ENCODE data around the gene GRID2IP.

Gene GRID2IP

GRCh38 chr7:6520163-6520981, 30.9 kb downstream of the GRID2IP start:
- no peak for DNase-seq (ENCODE audit: low spot score)

GRCh38 chr7:6516387-6516983, 34.8 kb downstream of the GRID2IP start:
- peak; percentile 77 for DNase-seq (ENCODE audit: low spot score)

DNA sequence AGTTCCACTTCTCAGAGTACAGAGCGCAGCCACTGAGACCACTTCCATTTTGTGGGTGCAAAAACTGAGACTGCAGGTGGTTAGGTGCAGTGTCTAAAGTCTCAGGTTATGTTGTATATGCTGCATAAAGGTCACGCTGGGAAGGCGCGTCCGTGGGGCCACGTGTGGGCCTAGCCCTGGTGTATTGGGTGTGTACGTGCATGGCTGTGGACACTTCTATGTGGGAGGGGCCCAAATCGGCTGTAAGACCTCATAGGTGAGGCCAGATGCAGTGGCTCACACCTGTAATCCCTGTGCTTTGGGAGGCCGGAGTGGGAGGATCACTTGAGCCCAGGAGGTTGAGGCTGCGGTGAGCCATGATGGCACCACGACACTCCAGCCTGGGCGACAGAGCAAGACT, 37.7 kb downstream of the GRID2IP start:
- DNase-seq (ENCODE audit: low spot score) = no peak

DNA sequence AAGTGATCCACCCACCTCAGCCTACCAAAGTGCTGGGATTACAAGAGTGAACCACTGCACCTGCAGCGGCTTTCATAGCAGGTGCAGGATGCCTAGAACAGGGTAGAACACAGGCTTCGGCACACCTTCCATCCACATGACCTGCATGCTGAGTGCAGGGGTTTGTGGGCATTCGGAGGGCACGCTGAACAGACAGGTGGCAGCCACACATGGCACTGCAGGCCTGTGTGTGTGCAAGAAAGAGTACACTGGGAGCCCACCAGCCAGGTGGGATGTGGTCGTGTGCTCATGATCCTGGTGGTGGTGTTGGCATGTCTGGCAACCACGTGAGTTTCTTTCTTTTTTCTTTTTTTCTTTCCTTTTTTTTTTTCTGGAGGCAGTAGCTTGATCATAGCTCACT, 38.4 kb downstream of the GRID2IP start:
- DNase-seq (ENCODE audit: low spot score) = no peak

DNA sequence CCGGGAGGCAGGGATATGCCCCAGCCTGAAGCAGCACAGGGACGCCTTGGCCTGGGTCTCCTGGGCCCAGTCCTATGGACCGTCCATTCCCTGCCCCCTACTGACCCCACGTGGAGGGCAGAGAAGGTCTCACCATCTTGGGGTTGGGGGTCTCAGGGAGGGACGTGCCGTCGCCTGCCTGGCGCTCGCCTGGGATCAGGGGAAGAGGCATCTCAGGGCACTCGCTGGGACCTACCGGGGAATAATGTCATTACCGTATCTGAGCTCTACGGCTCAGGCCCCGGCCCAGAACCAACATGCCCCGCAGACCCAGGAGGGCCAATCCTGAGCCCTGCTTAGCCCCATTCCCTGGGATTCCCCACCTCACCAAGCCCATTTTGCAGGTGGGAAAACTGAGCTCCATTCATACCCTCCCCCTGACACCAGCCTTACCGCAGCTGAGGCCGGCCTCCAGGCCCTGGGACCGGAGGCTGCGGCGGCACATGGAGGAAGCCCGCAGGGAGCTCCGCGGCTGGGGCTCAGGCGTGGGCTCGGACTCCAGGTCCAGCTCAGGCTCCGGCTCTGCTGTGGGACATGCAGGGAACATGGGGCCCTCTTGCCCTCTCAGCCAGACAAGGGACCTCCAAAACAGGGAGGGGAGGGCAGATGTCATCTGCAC, 40.7 kb downstream of the GRID2IP start:
- no peak for DNase-seq (ENCODE audit: low spot score)

DNA sequence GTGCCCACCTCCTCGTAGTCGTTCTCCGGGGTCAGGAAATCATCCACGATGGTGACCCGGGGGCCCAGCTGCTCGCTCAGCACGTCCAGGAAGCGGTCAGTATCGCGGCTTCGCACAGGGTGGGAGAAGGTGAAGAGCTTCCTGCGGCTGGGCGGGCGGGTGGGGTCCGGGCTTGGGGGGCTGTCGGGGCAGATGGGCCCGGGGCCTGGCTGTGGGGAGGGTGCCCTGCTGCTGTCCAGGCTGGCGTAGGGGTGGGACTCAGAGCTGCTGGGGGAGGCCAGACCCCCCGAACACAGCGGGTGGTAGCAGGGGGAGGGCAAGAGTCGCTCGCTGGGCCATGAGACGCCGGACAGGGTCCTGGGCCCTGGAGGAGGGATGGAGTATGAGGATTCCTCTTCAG, 42.3 kb downstream of the GRID2IP start:
- DNase-seq (ENCODE audit: low spot score) = no peak

- no peak for DNase-seq (ENCODE audit: low spot score)
Observed at GRCh38 chr7:6508539-6508938, 42.7 kb downstream of the GRID2IP start.

DNA sequence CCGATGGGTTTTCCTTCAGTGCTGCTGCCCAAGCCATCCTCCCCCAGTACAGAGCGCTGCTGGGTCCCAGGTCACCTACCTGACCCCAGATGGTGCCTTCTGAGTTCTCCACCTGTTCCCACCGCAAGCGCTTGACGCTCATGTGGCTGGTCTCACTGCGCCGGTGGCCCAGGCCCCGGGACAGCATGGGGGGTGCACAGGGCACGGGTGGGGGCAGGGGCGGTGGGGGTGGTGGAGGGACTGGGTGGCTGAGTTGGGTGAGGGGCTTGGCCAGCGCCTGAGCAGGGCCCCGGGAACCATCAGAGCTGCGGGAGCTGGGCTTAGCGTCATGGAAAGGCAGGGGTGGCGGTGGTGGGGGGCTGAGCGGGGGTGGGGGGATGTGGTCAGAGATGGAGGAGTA, 43.4 kb downstream of the GRID2IP start:
- no peak for DNase-seq (ENCODE audit: low spot score)

DNA sequence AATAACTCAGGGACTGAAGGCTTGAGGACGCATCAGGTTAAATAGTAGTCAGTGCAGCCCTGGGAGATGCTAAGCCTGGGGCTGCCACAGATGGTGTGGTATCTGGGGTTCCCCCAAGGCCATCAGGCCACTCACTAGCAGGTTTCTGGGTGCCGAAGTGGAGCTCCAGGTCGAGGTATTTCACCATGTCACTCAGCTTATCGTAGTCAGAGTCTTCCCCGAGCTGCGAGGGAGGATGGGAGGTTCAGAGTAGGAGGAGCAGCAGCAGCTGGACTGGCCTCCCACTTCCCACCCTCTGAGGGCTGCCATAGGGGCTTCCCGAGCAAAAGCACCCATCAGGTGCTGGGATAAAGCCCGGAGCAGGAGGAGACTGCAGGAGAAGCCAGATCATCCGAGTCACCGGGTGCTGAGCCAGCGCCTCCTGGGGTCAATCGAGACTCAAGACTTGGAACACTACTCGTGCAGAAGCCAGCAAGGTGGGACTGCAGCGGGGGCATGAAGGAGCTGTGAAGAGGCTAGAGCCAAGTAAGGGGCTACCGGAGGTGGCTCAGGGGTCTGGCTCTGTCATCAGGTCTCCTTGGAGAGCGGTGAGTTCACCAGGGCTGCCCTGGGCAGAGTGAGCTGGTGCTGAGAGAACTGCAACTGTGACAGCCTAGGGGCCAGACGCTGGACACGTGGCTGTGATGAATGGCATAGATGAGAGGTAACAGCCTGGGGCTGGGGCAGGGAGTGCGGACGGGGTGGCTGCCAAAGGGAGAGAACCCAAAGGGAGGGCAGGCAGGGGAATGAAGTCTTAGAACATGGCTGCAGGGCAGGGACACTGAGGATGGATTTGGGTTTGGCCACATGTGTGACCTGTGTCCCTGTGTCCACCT, 45.3 kb downstream of the GRID2IP start:
- no peak for DNase-seq (ENCODE audit: low spot score)

DNA sequence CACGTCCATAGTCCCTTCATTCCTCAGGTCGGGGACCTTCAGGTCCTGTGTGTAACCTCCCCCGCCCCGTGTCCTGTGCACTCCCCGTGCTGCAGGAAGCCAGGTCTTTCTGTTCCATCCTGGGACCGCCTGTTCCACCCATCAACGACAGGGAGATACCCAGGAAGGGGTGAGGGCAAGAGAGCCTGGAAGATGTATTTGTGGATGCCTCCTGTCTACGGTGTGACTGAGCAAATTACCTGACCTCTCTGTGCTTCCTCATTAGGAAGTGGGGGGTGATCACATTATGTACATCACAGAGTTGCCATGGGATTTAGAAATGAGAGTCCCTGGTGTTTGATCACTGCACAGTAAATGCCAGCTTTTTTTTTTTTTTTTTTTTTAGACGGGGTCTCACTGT, 46.3 kb downstream of the GRID2IP start:
- no peak for DNase-seq (ENCODE audit: low spot score)

DNA sequence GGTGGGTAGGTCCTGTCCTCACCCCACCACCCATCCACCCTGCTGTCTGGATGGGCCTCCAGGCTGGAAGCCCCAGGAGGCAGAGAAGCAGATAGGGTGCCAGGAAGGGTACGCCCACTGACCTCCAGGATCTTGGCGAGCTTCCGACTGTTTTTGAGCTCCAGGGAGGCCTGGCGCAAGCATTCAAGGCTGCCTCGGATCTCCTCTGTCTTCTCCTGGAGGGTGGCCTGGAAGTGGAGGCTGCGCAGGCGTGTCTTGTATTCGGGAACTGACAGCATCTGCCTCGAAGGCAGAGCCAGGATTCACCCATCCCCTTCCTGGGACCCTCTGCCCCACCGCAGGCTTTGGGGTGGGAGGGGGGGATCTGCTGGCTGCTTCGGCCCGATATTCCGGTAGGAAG, 48.4 kb downstream of the GRID2IP start:
- no peak for DNase-seq (ENCODE audit: low spot score)

DNA sequence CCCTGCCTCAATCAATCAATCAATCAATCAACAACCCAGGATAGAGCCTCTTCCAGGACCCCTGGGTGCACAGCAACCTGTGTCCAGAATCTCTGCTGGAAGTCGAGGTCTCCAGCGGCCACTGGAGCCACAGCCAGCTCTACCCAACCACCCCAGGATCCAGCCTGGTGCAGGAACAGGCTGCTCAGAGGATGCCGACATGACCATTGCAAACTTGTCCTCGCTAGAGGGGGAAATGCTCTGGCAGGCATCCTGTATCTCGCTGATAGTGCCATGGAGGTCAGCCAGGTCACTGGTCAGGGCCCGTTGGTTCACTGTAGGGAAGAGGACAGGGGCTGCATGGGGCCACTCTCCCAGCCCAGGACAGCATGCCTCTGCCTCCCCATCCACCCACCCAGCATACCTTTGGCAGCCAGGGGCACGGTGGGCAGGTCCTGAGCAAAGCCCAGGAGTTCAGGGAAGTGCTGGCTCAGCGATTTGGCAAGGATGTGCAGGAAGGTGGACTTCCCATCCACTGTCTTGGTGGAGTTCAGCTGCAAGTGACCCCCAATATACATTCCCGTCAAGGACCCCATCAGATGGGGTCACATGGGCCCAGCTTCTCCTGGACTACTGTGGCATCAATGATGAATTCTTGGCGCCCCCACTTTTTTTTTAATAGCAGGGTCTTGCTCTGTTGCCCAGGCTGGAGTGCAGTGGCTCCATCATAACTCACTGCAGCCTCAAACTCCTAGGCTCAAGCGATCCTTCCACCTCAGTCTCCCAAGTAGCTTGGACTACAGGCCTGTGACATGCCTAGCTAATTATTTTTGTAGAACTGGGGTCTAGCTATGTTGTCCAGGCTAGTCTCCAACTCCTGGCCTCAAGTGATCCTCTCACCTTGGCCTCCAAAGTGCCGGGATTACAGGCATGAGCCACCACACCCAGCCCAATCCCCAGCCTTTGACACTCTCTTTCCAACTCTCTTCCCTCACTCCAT, 49.4 kb downstream of the GRID2IP start:
- DNase-seq (ENCODE audit: low spot score) = no peak

GRCh38 chr7:6500691-6501090, 50.6 kb downstream of the GRID2IP start:
- no peak for DNase-seq (ENCODE audit: low spot score)

DNA sequence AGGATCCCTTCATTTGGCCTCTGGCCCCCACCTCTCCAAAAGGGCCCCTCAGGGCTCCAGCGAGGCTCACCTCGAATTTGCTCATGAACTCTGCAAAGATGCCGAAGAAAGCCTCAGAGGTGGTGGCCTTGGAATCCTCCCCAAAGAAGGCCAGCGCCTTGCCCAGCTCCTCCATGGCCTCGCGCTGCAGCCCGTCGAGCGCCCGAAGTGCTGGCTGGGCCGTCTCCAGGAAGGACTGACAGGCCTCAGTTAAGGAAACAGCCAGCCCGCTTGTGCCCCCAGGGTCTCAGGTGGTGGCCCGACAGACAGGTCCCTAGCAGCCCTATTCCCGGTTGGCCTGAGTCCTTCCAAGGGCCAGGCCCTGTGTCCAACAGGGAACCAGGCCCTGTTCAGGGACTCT, 53.3 kb downstream of the GRID2IP start:
- DNase-seq (ENCODE audit: low spot score) = no peak

DNA sequence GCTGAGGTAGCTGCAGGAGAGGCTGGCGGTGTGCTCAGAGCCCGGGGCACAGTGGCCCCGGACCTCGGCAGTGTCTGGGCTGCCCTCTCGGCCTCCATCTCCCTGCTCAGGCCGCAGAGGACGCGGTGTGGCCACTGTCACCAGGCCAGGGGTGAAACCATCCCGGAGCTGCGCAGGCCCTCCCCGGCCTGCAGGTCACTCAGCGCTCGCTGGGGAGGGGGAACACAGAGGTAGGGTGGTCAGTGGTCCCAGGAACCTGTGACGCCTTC, 53.7 kb downstream of the GRID2IP start:
- DNase-seq (ENCODE audit: low spot score) = no peak

DNA sequence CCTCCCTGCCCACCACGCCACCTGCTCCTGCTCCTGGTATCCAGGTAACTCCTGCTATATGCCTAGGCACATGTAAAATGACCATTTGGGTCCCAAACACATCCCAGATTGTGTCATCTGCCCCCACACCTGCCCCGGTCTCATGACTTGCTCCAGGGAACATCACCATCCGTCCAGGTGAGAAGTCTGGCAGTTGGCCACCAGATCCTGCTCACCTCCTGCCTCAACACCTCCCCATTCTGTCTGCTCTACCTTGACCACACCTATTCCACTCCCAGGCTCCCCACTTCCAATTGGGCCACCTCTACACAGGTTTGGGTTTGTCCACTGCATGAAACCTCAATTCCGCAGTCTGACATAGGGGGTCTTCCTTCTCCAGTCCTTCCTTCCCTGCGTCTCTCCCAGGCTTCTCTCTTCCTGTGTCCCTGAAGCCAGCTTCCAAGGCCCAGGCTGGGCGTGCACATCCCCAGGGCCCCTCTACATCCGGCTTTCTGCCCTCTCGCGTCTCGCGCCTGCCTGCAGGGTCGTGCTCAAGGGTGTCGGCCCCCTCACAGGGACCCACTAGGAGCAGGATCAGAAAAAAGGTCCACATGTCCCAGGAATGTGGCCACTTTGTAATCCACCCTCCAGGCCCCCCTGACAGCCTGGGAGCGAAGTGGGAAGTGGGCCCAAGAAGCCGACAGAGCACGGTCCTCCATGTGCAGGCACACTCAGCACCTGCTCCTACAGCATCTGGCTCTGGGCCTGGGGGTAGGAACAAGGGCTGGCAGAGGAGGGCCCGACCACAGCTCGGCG, 54.2 kb downstream of the GRID2IP start:
- no peak for DNase-seq (ENCODE audit: low spot score)

GRCh38 chr7:6495597-6496262, 55.5 kb downstream of the GRID2IP start:
- DNase-seq (ENCODE audit: low spot score) = peak; percentile 61

- DNase-seq (ENCODE audit: low spot score) = no peak
Observed at GRCh38 chr7:6494365-6494764, 56.9 kb downstream of the GRID2IP start.

DNA sequence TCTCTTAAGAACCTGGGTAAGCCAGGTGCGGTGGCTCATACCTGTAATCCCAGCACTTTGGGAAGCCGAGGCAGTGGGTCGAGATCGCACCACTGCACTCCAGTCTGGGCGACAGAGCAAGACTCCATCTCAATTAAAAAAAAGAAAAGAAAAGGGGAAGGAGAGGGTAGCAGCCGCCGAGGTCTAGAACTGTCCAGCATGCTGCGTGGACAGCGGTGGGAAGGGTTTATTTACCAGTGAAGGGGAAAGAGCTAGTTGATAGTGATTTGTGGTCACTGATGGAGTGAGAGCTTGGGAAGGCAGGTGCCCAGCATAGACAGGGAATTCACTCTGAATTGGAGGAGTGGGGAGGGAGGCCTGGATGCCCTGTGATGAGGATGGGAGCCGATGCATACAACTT, 60.1 kb downstream of the GRID2IP start:
- DNase-seq (ENCODE audit: low spot score) = no peak

DNA sequence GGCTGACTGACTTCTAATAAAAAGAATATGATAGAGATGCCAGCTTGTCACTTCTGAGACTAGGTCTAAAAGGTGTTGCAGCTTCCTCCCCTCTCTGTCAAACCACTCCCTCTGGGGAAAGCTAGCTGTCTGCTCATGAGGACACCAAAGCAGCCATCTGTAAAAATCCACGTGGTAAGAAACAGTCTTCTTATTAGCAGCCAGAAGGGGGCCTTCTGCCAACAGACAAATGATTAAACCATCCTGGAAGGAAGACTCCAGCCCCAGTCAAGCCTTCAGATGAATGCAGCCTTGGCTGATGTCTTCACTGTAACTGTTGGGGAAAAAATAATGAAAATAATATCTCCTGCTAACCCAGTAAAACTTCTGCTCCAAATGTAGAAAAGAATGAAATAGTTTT, 61.6 kb downstream of the GRID2IP start:
- DNase-seq (ENCODE audit: low spot score) = no peak
